Stimulated activated CD4-positive, alpha-beta T cell treated with anti-CD3 and anti-CD28 coated beads, TNF-alpha, amount 100 ng/mL, for 48 hours (primary cell): ENCODE measurements around the gene PTPRD.
"Not testable (repeated sequence)": the region's sequence is repeated elsewhere in the genome, so short reads cannot be mapped to it uniquely, and the experiment has no call there.

ENCODE experiments used
- DNase-seq, 3 donors: peaks; one replicate each; pipeline ENCODE4 v3.0.0-alpha.2; 2020; ENCODE audit warnings: low read depth in 3 of 3

PTPRD gene

DNA sequence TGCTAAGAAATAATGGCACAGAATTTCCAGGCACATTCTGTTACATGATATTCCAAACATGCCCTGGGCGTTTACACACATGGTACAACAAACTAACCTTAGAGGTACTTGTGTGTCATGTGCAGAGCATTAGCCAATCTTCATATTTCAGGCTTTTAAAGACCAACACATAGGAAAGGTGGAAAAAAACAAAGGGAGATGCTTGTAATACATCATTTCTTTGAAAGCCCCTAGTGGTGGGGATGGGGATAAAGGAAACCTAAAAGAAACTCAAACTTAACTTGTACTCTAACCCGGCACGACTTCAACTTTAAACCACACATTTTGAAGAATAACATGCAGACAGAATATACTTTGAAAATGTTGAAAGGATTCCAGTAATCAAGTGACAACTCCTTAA is 133.6 kb downstream of the PTPRD start:
- DNase-seq, result no peak

DNA sequence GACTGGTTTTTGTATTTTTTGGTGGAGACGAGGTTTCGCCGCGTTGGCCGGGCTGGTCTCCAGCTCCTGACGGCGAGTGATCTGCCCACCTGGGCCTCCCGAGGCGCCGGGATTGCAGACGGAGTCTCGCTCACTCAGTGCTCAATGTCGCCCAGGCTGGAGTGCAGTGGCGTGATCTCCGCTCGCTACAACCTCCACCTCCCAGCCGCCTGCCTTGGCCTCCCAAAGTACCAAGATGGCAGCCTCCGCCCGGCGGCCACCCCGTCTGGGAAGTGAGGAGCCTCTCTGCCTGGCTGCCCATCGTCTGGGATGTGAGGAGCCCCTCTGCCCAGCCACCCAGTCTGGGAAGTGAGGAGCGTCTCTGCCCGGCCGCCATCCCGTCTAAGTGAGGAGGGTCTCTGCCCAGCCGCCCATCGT is 163.6 kb downstream of the PTPRD start:
- not testable (repeated sequence) for DNase-seq

DNA sequence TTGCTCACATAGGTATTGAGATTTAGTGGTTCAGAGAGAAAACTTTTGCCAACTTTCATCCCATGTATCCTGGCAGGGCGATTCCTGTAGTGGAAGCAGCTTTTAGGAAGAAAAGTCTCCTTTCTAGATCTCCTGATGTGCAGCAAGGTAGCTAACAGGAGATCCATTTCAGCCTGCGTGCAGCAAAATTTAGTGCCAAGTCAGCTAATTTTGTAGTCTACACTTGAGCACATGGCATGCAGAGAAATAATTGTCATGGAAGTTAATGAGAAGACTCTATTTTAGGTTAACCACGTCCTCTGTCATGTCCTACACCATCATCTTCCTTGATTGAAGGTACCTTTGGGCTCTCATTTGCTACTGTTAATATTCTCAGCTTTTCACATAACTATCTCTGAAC is 165.8 kb downstream of the PTPRD start:
- DNase-seq, result no peak

DNA sequence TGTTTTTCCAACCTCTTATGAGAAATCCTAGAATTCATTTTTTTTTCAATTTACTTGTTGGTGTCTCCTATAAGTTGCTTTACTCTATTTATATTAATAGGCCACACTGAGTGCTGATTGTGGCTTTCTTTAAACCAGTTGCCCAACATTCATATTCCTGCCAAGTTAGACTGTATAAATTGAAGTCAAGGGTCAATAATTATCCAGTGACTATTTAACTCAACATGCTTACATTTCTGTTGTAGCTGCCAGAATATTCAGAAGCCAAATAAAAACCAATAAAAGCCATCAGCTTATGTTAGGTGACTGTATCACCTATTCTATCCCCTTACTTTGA is 169.0 kb downstream of the PTPRD start:
- no peak for DNase-seq

DNA sequence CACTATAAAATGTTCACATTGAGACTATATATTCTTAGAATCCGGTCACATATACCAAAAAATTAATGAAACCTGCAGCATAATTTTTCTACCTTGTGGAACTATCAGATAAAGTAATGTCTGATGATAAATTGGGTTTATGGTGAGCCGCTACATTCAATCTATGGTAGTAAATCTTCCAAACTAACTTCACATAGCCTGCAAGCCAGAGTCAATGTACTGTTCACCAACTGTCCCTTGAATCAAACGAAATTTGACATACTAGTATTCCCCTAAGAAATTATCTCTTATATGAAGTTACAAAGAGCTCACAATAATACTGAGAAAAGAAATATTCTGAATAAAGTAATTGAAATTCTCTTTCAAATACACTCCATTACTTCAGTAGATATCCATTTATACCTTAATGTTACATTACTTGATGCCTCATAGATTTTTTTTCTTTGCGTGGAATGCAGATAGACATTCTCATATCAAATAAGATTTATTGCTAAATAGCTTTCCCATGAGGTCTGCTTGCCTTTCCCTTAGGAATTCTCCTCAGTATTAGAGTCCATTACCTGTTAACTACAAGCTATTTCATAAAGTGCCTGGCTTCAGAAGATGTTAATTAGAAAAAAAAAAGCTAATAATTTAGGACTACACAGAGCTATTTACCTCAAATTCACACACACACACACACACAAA is 169.5 kb downstream of the PTPRD start:
- DNase-seq, result no peak

DNA sequence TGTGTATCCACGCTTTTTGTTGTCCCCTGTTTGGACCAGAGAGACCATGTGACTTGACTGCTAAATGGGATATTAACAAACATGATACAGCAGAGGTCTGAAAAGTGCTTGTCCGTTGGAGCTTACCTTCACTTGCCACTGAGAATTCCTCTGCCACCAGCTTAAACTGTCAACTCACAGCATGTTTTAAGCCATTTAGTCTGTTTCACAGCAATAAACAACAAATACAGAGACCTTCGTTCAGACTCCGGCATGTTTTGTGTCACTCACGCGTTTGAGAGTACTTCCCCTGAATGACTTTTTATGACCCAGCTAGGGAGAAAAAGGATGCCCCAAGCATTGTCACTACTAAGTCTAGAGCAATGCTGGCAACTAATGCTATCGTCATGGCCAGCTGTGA is 173.8 kb downstream of the PTPRD start:
- no peak for DNase-seq

DNA sequence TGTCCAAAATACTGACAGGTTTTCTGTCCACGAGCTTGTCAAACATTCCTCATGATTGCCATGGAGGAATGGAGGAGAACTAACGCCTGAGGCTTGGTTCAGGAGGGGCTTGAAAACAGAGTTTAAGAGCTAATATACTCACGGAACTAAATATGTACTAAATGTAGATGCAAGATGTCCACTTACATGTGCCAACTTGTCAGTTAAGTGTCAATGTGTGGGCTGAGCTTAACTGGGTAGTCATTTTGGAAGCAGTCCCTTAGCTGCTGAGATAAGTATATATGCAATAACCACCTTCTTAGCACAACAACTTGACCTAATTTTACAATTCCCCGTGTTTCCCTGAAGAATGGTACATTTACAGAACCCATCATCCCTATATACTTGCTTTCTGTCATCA is 176.0 kb downstream of the PTPRD start:
- DNase-seq, result no peak

- no peak for DNase-seq
Measured at GRCh38 chr9:10434412-10434811, 178.4 kb downstream of the PTPRD start.

GRCh38 chr9:10411272-10411671 is 201.5 kb downstream of the PTPRD start:
- DNase-seq, result no peak

- no peak for DNase-seq
Measured at GRCh38 chr9:10403283-10403682, 209.5 kb downstream of the PTPRD start.

DNA sequence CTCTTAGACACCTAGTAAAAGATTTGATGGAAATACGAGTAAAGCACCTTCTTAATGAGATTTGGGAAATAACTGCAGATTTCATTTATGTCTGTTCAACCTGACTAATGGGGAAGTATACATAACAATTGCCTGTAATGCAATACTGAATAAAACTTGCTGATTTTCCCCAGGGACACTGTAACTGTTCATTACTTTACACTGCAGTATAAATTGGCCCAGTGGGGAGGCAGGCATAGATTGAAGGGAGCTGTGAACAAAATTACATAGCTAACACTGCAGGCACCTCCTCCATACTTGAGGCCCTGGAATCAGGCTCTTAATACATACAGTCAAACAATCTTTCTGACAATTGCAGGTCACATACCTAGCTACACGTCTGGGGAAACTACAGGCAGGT is 216.2 kb downstream of the PTPRD start:
- DNase-seq, result no peak

DNA sequence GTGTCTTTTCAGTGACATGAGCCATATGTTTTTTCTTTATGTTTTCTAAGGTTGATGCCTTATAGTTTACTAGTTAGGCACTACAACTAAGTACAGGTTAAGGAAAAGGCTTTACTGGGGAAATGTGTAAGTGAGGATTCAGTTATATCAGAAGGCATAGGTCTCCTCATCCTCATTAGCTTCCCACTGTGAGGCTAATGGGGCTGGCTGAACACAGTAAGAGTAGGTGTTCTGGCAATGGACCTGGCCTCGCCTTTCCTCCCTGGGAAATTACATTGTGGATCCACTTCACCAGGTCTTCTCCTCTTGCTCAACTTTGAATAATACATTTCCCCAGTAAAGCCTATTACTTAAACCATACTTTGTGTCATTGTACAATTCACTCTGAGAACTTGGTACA is 225.5 kb downstream of the PTPRD start:
- no peak for DNase-seq

DNA sequence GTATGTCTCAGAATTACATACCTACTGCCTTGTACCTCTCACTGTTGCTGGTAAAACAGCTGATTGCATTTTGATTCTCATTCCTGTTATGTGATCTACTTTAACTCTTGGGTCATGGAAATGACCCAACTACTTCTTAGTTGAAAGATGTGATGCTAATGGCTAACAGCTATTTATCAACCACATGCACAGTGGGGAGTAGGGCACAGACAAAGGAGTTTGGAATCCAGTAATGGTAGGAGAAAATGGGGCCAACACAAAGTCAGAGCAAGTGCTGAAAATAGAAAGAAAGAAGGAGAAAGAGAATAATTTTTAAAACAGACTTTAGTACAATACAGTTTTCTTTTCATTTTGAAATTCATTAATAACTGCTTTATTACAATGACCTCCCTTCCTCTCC is 241.0 kb downstream of the PTPRD start:
- DNase-seq, result no peak

DNA sequence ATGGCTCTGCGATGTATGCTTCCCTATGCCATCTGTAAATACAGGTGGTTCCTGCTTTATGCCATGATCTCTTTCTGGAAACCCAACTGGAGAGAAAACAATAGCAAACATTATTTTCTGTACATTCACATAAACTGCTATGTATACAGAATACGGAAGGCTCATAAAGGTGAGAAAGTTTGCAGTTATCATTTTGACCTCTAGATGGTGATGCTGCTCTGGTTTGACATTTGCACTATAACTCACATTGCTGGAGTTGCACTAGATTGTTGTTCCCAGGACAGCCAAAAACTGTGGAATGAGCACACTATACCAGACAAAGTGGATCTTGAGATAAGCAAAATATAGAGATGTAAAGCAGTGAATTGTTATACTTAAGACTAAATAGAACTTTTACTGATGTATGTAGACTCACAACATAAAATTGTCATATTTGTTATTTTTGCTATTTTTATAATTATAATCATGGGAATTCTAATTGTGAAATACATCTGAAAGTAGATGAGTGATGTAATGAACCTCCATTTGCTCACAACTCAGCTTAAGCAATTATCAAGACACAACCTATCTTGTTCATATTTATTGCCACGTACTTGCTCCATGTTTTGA is 246.5 kb downstream of the PTPRD start:
- DNase-seq, result no peak

DNA sequence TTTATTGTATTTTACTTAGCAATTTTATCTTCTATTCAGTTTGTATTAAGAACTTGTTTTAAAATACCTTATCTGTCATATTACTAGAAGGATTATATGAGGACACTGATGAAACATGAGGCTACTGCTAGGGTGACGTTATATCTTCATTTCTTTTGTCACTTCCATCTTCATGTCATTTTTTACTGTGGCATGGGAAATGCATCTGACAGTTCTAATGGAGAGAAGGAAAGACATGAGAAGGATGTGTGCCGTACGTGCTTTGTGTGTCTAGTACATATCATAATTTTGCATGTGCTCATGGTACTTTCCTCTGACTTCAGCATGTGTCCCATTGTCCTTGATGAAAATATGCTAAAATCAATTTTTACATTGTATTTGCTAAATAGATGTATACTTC is 258.2 kb downstream of the PTPRD start:
- DNase-seq, result no peak

GRCh38 chr9:10345621-10346020 is 267.2 kb downstream of the PTPRD start:
- not testable (repeated sequence) for DNase-seq

DNA sequence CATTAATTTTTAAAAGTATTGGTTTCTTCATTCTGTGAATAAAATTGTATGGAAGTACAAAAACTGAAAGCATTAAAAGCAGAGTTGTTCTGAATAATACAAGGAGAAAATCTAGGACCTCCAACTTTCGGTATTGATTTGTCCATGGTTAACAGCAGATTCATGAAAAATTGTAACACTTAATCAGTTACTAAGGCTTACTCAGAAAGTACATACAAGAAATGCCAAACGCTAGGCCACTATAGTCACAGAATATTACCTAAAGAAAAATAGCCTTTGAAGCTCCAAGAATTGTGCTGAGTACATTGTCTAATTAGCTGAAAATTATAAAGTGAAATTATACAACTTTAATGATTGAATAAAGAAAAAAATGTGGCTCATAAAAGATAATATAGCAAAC is 271.7 kb downstream of the PTPRD start:
- DNase-seq, result no peak

DNA sequence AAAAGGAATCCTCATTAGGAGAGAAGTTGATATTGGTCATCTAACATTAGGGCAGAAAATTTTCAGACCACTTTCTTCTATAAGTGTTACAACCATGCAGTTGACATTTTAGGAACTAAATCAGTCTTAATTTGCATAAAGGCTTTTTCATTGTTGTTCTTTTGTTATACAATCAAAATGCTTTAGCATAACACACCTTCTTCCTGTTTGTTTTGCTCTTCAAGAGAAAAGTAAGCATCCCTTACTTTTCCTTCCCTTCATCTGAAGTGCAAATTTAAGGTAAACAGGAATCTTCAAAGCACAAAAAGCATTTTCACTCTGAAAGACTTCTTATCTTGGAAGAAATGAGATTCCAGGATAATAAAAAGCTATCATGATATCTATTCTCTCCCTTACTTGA is 273.6 kb downstream of the PTPRD start:
- DNase-seq, result no peak

DNA sequence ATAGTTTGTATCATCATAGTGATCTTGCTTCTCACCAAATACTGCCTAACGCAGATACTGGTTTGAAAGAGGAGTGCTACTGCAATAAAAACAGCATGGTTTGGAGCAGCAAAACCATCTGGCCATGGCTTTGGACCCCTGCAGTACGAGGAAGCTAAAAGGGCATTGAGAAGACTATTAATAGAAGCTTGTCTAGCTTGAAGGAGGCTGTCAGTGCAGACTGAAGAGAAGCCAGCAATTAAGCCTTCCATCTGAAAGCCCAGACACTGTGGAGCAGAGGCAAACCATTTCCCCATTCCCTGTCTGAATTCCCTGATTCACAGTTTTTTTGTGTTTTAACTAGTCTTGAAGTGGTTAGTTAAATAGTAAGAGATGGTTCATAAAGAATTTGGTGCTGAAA is 281.6 kb downstream of the PTPRD start:
- DNase-seq, result no peak

- no peak for DNase-seq
Measured at GRCh38 chr9:10282084-10282483, 330.7 kb downstream of the PTPRD start.

DNA sequence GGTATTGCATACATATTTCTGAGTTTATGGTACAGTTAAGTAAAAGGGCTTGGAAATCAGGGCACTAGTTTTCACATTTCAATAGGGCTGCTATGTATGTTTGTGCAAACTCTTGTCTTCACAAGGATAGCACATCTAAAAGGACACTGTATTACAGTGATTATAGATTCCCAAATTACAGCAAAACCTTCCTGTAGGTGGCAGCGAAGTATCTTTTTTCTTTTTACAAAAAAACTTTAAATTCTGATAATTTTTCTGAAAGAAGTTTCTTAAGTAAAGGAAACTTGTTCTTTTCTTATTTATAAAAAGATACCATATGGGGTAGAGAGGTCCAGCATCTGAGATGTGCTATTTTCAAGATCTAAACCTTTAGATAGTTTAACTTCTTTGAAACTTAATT is 337.8 kb downstream of the PTPRD start:
- no peak for DNase-seq

DNA sequence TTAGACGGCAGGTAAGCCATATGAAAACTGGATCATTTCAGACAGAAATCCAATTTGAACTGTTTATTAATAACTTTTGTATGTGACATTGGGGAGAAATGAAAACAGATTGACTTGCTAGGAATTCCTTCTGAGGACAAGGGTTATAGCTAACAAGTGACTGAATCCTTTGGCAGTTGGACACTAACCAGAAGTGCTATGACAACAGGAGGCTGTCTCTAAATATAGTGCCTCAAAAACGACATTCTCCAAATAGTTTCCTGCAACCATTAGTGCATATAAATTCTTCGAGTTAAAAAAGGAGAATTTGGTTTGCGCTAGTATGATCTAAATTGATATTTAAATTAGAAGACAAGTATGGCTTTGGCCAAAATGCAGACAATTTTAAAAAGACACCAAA is 338.6 kb downstream of the PTPRD start:
- no peak for DNase-seq

GRCh38 chr9:10272830-10273229 is 340.0 kb downstream of the PTPRD start:
- DNase-seq, result no peak
